GM19324 (cell line): ENCODE measurements around the gene SEC24D.

Source experiments
- ATAC-seq: cut with Tn5 transposase; IDR thresholded peaks from one replicate; pipeline ENCODE4 v1.9.1; 2021; ENCODE audit warnings: mild to moderate bottlenecking, moderate library complexity; ENCODE audit not compliant: unreplicated experiment, low FRiP score

Gene SEC24D

GRCh38 chr4:118846979-118847378, 11.1 kb upstream of the SEC24D start:
- ATAC-seq: no peak

GRCh38 chr4:118845552-118846050, 9.7 kb upstream of the SEC24D start:
- no peak for ATAC-seq

GRCh38 chr4:118843237-118843636, 7.3 kb upstream of the SEC24D start:
- ATAC-seq: no peak

GRCh38 chr4:118842055-118842454, 6.1 kb upstream of the SEC24D start:
- ATAC-seq: no peak

GRCh38 chr4:118839221-118839927, 3.4 kb upstream of the SEC24D start:
- no peak for ATAC-seq

GRCh38 chr4:118837121-118837507, 1.2 kb upstream of the SEC24D start:
- no peak for ATAC-seq

- ATAC-seq: peak; percentile 38
These were observed 585 bp upstream of the SEC24D start for GRCh38 chr4:118836301-118837120.

- ATAC-seq: peak; percentile 66
These were observed 861 bp downstream of the SEC24D start for GRCh38 chr4:118834960-118835569.

- ATAC-seq: no peak
These were observed 1.9 kb downstream of the SEC24D start for GRCh38 chr4:118834070-118834469.

- ATAC-seq: no peak
These were observed 2.6 kb downstream of the SEC24D start for GRCh38 chr4:118833192-118833820.

GRCh38 chr4:118829107-118829506, 6.8 kb downstream of the SEC24D start:
- no peak for ATAC-seq

- ATAC-seq: no peak
These were observed 9.0 kb downstream of the SEC24D start for GRCh38 chr4:118826723-118827444.

GRCh38 chr4:118825799-118826198, 10.1 kb downstream of the SEC24D start:
- peak; percentile 39 for ATAC-seq

GRCh38 chr4:118824141-118824540, 11.8 kb downstream of the SEC24D start:
- ATAC-seq: no peak

- no peak for ATAC-seq
These were observed 12.5 kb downstream of the SEC24D start for GRCh38 chr4:118823471-118823870.

- no peak for ATAC-seq
These were observed 14.2 kb downstream of the SEC24D start for GRCh38 chr4:118821590-118822293.

- no peak for ATAC-seq
These were observed 18.6 kb downstream of the SEC24D start for GRCh38 chr4:118817178-118817930.

- no peak for ATAC-seq
These were observed 19.3 kb downstream of the SEC24D start for GRCh38 chr4:118816538-118817177.
